Astrocyte (in vitro differentiated cells and primary cell): ENCODE measurements around the gene ARMH4. TPM values are rescaled to one million over a fixed set of nuclear protein-coding genes. Genes with fewer than 3 reads are reported as not detected.

Experiments used
- DNase-seq: peaks from one replicate; pipeline ENCODE4 v3.0.0-alpha.2; 2010; ENCODE audit warnings: low read depth
- FAIRE-seq: peaks from 2 replicates; lab custom pipeline; 2011; peaks lifted over from hg19 to GRCh38; lab: Jason Lieb, UNC
- H2AFZ ChIP-seq: 2 replicates; pipeline ENCODE4 v1.6.0; 2012; ENCODE audit warnings: low read depth, low read length, inconsistent platforms
- H3K27ac ChIP-seq: 2 replicates; pipeline ENCODE4 v1.5.1; 2011; ENCODE audit warnings: low read depth, low read length, inconsistent platforms
- H3K27me3 ChIP-seq: 2 replicates; pipeline ENCODE4 v1.6.0; 2011; ENCODE audit warnings: low read length, inconsistent platforms; ENCODE audit not compliant: insufficient read depth
- H3K36me3 ChIP-seq: 2 replicates; pipeline ENCODE4 v1.5.1; 2011; ENCODE audit warnings: low read length, inconsistent platforms; ENCODE audit not compliant: insufficient read depth
- H3K4me1 ChIP-seq: 2 replicates; pipeline ENCODE4 v1.5.1; 2011; ENCODE audit warnings: low read length, inconsistent platforms; ENCODE audit not compliant: insufficient read depth
- H3K4me2 ChIP-seq: 2 replicates; pipeline ENCODE4 v1.6.0; 2012; ENCODE audit warnings: low read length, inconsistent platforms
- H3K4me3 ChIP-seq: 2 replicates; pipeline ENCODE4 v1.5.1; 2011; ENCODE audit warnings: low read depth, mild to moderate bottlenecking, low read length, inconsistent platforms; ENCODE audit not compliant: insufficient read depth
- H3K79me2 ChIP-seq: 2 replicates; pipeline ENCODE4 v1.6.0; 2012; ENCODE audit warnings: mild to moderate bottlenecking, low read length, inconsistent platforms; ENCODE audit not compliant: insufficient read depth
- H3K9ac ChIP-seq: 2 replicates; pipeline ENCODE4 v1.6.0; 2012; ENCODE audit warnings: mild to moderate bottlenecking, low read length, inconsistent platforms
- H3K9me3 ChIP-seq: 2 replicates; pipeline ENCODE4 v1.5.1; 2012; ENCODE audit warnings: low read depth, mild to moderate bottlenecking, low read length, inconsistent platforms; ENCODE audit not compliant: insufficient read depth
- H4K20me1 ChIP-seq: 2 replicates; pipeline ENCODE4 v1.6.0; 2012; ENCODE audit warnings: low read length, inconsistent platforms; ENCODE audit not compliant: insufficient read depth
- H3K27ac Mint-ChIP-seq: one replicate; pipeline ENCODE4 v1.8.0; 2021; ENCODE audit warnings: mild to moderate bottlenecking, mixed read lengths; ENCODE audit not compliant: unreplicated experiment
- H3K27me3 Mint-ChIP-seq: one replicate; pipeline ENCODE4 v1.8.0; 2021; ENCODE audit warnings: low read depth, mixed read lengths; ENCODE audit not compliant: unreplicated experiment
- H3K36me3 Mint-ChIP-seq: one replicate; pipeline ENCODE4 v1.8.0; 2021; ENCODE audit warnings: low read depth, mixed read lengths; ENCODE audit not compliant: unreplicated experiment
- H3K4me1 Mint-ChIP-seq: one replicate; pipeline ENCODE4 v1.8.0; 2021; ENCODE audit warnings: low read depth, mixed read lengths; ENCODE audit not compliant: unreplicated experiment
- H3K4me3 Mint-ChIP-seq: one replicate; pipeline ENCODE4 v1.8.0; 2021; ENCODE audit warnings: mild to moderate bottlenecking, moderate library complexity, mixed read lengths; ENCODE audit not compliant: unreplicated experiment
- H3K9me3 Mint-ChIP-seq: one replicate; pipeline ENCODE4 v1.8.0; 2021; ENCODE audit warnings: mild to moderate bottlenecking, mixed read lengths; ENCODE audit not compliant: unreplicated experiment
- EZH2 ChIP-seq: IDR thresholded peaks from 2 replicates; pipeline ENCODE4 v1.6.1; 2012; ENCODE audit warnings: mild to moderate bottlenecking, low read length, inconsistent platforms; ENCODE audit not compliant: insufficient read depth
- total RNA-seq: library from RNA; stranded (reverse); gene quantifications from 2 replicates; pipeline ENCODE4 v1.2.1, GENCODE V29; 2021
- TF ChIP-seq, protein P1 (sequence below): IDR thresholded peaks from 2 replicates; pipeline ENCODE4 v1.5.1; 2011; ENCODE audit warnings: low read depth, mild to moderate bottlenecking, inconsistent platforms, low read length, moderate library complexity; ENCODE audit not compliant: insufficient read depth

Gene ARMH4
- total RNA-seq, 1 donor from 2014 or later, result 19.3 TPM

DNA sequence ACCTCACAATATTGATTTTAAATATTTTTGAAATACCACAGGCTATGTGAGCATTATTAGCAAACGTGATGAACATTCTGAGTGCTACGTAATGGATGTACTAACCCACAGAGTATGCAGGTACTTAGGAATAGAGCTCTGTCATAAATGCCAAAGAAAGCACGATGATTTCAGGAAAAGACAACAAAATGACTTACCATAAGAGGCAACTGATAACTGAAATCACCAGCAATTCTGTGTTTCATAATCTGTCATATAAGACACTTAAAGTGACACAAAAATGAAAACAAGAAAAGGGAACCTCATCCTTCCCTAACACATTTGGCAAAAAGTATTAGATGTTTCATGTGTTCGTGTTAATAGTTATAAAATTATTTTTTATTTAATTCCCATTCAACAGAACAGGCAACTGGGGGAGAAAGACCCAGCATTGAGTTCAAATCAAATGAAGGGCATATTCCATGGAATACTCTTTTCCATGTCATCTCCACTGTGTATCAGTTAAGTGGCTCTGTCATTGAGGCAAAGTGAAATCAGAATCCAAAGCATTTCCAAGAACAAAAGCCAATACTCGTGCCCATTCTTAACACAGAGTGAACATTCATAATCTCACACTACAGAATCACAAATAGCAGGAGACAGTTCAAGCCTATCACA, 30.4 kb downstream of the ARMH4 start:
- H3K36me3 ChIP-seq, result no peaks in the 10 kb centered on the region
- H3K9me3 ChIP-seq, result peaks cover 5% of the 10 kb centered on the region
- H3K79me2 ChIP-seq, result no peaks in the 10 kb centered on the region
- no peaks in the 10 kb centered on the region for H3K27me3 Mint-ChIP-seq
- no peaks in the 10 kb centered on the region for H3K27me3 ChIP-seq
- peaks cover 3% of the 10 kb centered on the region for H3K9me3 Mint-ChIP-seq
- no peak overlapping the region for H3K4me2 ChIP-seq
- no peak overlapping the region for H3K27ac Mint-ChIP-seq
- H3K4me3 Mint-ChIP-seq, result no peak overlapping the region
- H2AFZ ChIP-seq, result no peak overlapping the region
- TF ChIP-seq EZH2, result no peak
- TF ChIP-seq, protein P1, sequence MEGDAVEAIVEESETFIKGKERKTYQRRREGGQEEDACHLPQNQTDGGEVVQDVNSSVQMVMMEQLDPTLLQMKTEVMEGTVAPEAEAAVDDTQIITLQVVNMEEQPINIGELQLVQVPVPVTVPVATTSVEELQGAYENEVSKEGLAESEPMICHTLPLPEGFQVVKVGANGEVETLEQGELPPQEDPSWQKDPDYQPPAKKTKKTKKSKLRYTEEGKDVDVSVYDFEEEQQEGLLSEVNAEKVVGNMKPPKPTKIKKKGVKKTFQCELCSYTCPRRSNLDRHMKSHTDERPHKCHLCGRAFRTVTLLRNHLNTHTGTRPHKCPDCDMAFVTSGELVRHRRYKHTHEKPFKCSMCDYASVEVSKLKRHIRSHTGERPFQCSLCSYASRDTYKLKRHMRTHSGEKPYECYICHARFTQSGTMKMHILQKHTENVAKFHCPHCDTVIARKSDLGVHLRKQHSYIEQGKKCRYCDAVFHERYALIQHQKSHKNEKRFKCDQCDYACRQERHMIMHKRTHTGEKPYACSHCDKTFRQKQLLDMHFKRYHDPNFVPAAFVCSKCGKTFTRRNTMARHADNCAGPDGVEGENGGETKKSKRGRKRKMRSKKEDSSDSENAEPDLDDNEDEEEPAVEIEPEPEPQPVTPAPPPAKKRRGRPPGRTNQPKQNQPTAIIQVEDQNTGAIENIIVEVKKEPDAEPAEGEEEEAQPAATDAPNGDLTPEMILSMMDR, result no peak
- peaks cover 8% of the 10 kb centered on the region for H3K36me3 Mint-ChIP-seq
- no peaks in the 10 kb centered on the region for H4K20me1 ChIP-seq
- no peak overlapping the region for H3K9ac ChIP-seq
- H3K27ac ChIP-seq, result no peak overlapping the region
- DNase-seq, result no peak
- no peaks in the 10 kb centered on the region for H3K4me1 ChIP-seq
- H3K4me1 Mint-ChIP-seq, result peaks cover 3% of the 10 kb centered on the region
- no peak overlapping the region for H3K4me3 ChIP-seq
- no peak for FAIRE-seq

DNA sequence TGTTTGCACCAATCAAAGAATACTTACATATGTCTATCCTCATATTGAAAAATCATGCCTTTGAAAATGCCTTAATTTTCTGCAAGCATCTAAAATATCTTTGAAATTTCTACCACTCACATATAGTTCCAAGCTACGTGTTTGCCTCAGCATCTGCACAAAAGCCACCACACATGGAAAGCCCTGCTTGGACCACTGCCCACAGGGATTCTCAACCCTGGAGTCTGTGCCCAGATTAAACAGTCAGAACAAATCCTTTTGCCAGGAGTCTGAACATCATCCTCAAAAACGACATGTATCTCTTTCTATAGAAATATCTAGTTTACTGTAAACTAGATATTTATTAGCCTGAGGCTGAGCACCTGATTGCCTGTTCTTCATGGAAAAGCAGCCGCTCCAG, 32.6 kb downstream of the ARMH4 start:
- no peak for TF ChIP-seq EZH2
- Histone ChIP-seq H3K9ac (no peak overlapping the region), H3K4me1 (no peaks in the 10 kb centered on the region), H3K9me3 (no peaks in the 10 kb centered on the region), H3K36me3 (no peaks in the 10 kb centered on the region), H3K27ac (no peak overlapping the region), H3K4me3 (no peak overlapping the region), H4K20me1 (no peaks in the 10 kb centered on the region), H3K4me2 (no peak overlapping the region), H2AFZ (no peak overlapping the region), H3K27me3 (no peaks in the 10 kb centered on the region), H3K79me2 (no peaks in the 10 kb centered on the region)
- Mint-ChIP-seq H3K27ac (no peak overlapping the region), H3K27me3 (no peaks in the 10 kb centered on the region), H3K4me3 (no peak overlapping the region), H3K36me3 (peaks cover 2% of the 10 kb centered on the region), H3K9me3 (no peaks in the 10 kb centered on the region), H3K4me1 (peaks cover 3% of the 10 kb centered on the region)
- no peak for FAIRE-seq
- DNase-seq, result no peak

DNA sequence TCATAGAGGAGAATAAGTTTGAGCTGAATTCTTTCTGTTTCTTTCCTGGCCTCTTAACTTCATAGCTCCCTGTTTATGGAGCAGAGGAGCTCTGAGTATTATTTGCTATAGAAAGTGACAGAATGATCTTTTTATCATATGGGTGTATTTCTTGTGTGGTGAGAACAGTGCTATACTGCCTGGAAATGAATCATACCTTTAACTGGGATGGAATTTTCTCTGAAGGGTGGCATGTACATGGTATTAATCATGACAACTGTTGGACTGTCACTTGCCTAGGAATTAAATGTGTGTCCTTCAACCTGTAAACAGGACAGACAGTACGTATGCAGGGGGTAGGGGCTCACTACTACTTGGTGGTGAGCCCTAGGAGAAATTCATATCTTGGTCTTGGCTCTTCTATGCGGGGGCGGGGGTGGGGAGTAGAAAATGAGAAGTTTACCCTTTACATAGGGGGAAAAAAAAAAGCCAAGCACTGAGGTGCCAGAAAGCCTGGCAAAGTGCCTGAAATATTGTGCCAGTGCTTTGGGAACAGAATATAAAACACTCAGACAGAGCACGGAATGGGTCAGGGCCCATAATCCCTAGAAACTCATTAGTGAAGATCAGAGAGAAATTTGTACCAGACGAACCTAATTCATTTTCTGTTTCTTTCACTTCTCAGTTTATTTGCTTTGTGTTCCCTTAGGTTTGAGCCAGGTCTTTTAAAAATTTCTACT, 33.8 kb downstream of the ARMH4 start:
- no peak overlapping the region for H3K4me3 Mint-ChIP-seq

More for the DNA sequence above, 33.8 kb downstream of the ARMH4 start:
- no peaks in the 10 kb centered on the region for H3K9me3 ChIP-seq
- H3K27ac ChIP-seq, result no peak overlapping the region
- no peaks in the 10 kb centered on the region for H3K79me2 ChIP-seq
- FAIRE-seq, result no peak
- Mint-ChIP-seq H3K27ac (no peak overlapping the region), H3K27me3 (no peaks in the 10 kb centered on the region), H3K36me3 (peaks cover 2% of the 10 kb centered on the region), H3K4me1 (peaks cover 3% of the 10 kb centered on the region), H3K9me3 (no peaks in the 10 kb centered on the region)
- H3K4me3 ChIP-seq, result no peak overlapping the region
- H2AFZ ChIP-seq, result no peak overlapping the region
- no peaks in the 10 kb centered on the region for H3K36me3 ChIP-seq
- H4K20me1 ChIP-seq, result no peaks in the 10 kb centered on the region
- TF ChIP-seq, protein P1, result no peak
- no peak for TF ChIP-seq EZH2
- peak; percentile 13 for DNase-seq
- H3K4me2 ChIP-seq, result no peak overlapping the region
- no peaks in the 10 kb centered on the region for H3K27me3 ChIP-seq
- H3K9ac ChIP-seq, result no peak overlapping the region
- no peaks in the 10 kb centered on the region for H3K4me1 ChIP-seq
